GM12873 (cell line): ENCODE results near the gene GAS2.

Source experiments
- CTCF ChIP-seq: IDR thresholded peaks from 2 replicates; pipeline ENCODE4 v1.5.1; 2012; ENCODE audit warnings: low read depth, mild to moderate bottlenecking, moderate library complexity, low read length, control low read depth; ENCODE audit not compliant: insufficient read depth; ENCODE audit errors: missing control alignments

The GAS2 gene

GRCh38 chr11:22690871-22691270, 24.5 kb downstream of the GAS2 start:
- TF ChIP-seq CTCF, result no peak

- no peak for TF ChIP-seq CTCF
These were observed 33.0 kb downstream of the GAS2 start for GRCh38 chr11:22699388-22699787.

- no peak for TF ChIP-seq CTCF
These were observed 35.6 kb downstream of the GAS2 start for GRCh38 chr11:22702031-22702430.

GRCh38 chr11:22703040-22703439, 36.6 kb downstream of the GAS2 start:
- no peak for TF ChIP-seq CTCF

- TF ChIP-seq CTCF, result no peak
These were observed 37.2 kb downstream of the GAS2 start for GRCh38 chr11:22703591-22703990.

- TF ChIP-seq CTCF, result no peak
These were observed 40.9 kb downstream of the GAS2 start for GRCh38 chr11:22707119-22707899.

- no peak for TF ChIP-seq CTCF
These were observed 44.8 kb downstream of the GAS2 start for GRCh38 chr11:22711071-22711770.
